ENCODE results near the gene ECHS1. TPM values are rescaled to one million over a fixed set of nuclear protein-coding genes. Genes with fewer than 3 reads are reported as not detected.
A peak's percentile ranks its signal among the peaks of the same experiment; 100 is the strongest.

The ECHS1 gene
- total RNA-seq, 2 experiments from 2014 or later: 46.2 to 48.3 TPM

- H4K20me1 ChIP-seq (ENCODE audit: insufficient read depth, low read length): no peaks in the 10 kb centered on the region
- no TSS peak for BruUV-seq (replicated peaks)
- no peaks in the 10 kb centered on the region for H3K79me2 ChIP-seq (ENCODE audit: insufficient read depth, low read depth, low read length)
- H3K4me3 ChIP-seq (ENCODE audit: low read depth, low read length, poor library complexity, severe bottlenecking): no peak overlapping the region
- intact Hi-C loops (cut with micrococcal nuclease; ENCODE audit: unreplicated experiment): no loop called here
- no peak overlapping the region for H3K27ac ChIP-seq (ENCODE audit: low read depth, low read length, poor library complexity, severe bottlenecking)
- no peak overlapping the region for H2AFZ ChIP-seq (ENCODE audit: low read length)
- CTCF ChIA-PET (ENCODE audit: unreplicated experiment): interaction anchor here (1.1 kb wide), 1 partner anchor 8 kb away, joined by 4 read pairs; no protein-coding TSS in a partner anchor
- peak; percentile 24 for DNase-seq (ENCODE audit: low spot score)
- peaks cover 26% of the 10 kb centered on the region; the same call in 1 of the 2 replicates for H3K36me3 ChIP-seq (ENCODE audit: insufficient read depth, low read length)
- H3K4me1 ChIP-seq (ENCODE audit: insufficient read depth, low read length, poor library complexity, severe bottlenecking): peaks cover 21% of the 10 kb centered on the region
- no peaks in the 10 kb centered on the region for H3K9me2 ChIP-seq (ENCODE audit: insufficient read depth, low read length)
- TF ChIP-seq CTCF (conservative IDR thresholded peaks at IDR 0.05; ENCODE audit: low read length) (no peak), EZH2phosphoT487 (IDR thresholded peaks at IDR 0.05; ENCODE audit: borderline replicate concordance, low read depth, low read length) (no peak)
- H3K9me3 ChIP-seq (ENCODE audit: low read length): no peaks in the 10 kb centered on the region
- H3K4me2 ChIP-seq (ENCODE audit: low read length): no peak overlapping the region
- POLR2A ChIA-PET: interaction anchor here (0.6 to 0.7 kb wide), 4 partner anchors 36 to 224 kb away, joined by 3 to 5 read pairs (median 3); no protein-coding TSS in a partner anchor
Observed at GRCh38 chr10:133315847-133316246, 57.3 kb downstream of the ECHS1 start.

- no peak for TF ChIP-seq EZH2phosphoT487 (IDR thresholded peaks at IDR 0.05; ENCODE audit: borderline replicate concordance, low read depth, low read length)
- TF ChIP-seq CTCF (conservative IDR thresholded peaks at IDR 0.05; ENCODE audit: low read length): no peak
- CTCF ChIA-PET (ENCODE audit: unreplicated experiment): no interaction called here
- Histone ChIP-seq H3K79me2 (ENCODE audit: insufficient read depth, low read depth, low read length) (no peaks in the 10 kb centered on the region), H3K27ac (ENCODE audit: low read depth, low read length, poor library complexity, severe bottlenecking) (peak overlapping the region; percentile 87), H3K9me2 (ENCODE audit: insufficient read depth, low read length) (no peaks in the 10 kb centered on the region), H3K4me2 (ENCODE audit: low read length) (peak overlapping the region; percentile 35), H3K4me1 (ENCODE audit: insufficient read depth, low read length, poor library complexity, severe bottlenecking) (peaks cover 21% of the 10 kb centered on the region), H2AFZ (ENCODE audit: low read length) (no peak overlapping the region), H3K4me3 (ENCODE audit: low read depth, low read length, poor library complexity, severe bottlenecking) (no peak overlapping the region), H3K36me3 (ENCODE audit: insufficient read depth, low read length) (peaks cover 35% of the 10 kb centered on the region), H4K20me1 (ENCODE audit: insufficient read depth, low read length) (no peaks in the 10 kb centered on the region), H3K9me3 (ENCODE audit: low read length) (no peaks in the 10 kb centered on the region)
- no peak for DNase-seq (ENCODE audit: low spot score)
- POLR2A ChIA-PET: interaction anchor here (0.6 kb wide), 1 partner anchor 91 kb away, joined by 3 read pairs; no protein-coding TSS in a partner anchor
- intact Hi-C loops (cut with micrococcal nuclease; ENCODE audit: unreplicated experiment): no loop called here
- no TSS peak for BruUV-seq (replicated peaks)
Observed at GRCh38 chr10:133314911-133315310, 58.2 kb downstream of the ECHS1 start.

GRCh38 chr10:133313192-133313591 is 60.0 kb downstream of the ECHS1 start:
- Histone ChIP-seq H2AFZ (ENCODE audit: low read length) (no peak overlapping the region), H3K79me2 (ENCODE audit: insufficient read depth, low read depth, low read length) (peaks cover 3% of the 10 kb centered on the region; the same call in 1 of the 2 replicates), H3K27ac (ENCODE audit: low read depth, low read length, poor library complexity, severe bottlenecking) (peak overlapping the region; percentile 87), H3K4me3 (ENCODE audit: low read depth, low read length, poor library complexity, severe bottlenecking) (no peak overlapping the region), H4K20me1 (ENCODE audit: insufficient read depth, low read length) (no peaks in the 10 kb centered on the region), H3K9me2 (ENCODE audit: insufficient read depth, low read length) (no peaks in the 10 kb centered on the region), H3K4me1 (ENCODE audit: insufficient read depth, low read length, poor library complexity, severe bottlenecking) (peaks cover 28% of the 10 kb centered on the region), H3K4me2 (ENCODE audit: low read length) (no peak overlapping the region), H3K9me3 (ENCODE audit: low read length) (no peaks in the 10 kb centered on the region), H3K36me3 (ENCODE audit: insufficient read depth, low read length) (peaks cover 38% of the 10 kb centered on the region)
- intact Hi-C loops (cut with micrococcal nuclease; ENCODE audit: unreplicated experiment): no loop called here
- ChIA-PET CTCF (ENCODE audit: unreplicated experiment) (no interaction called here), POLR2A (no interaction called here)
- no TSS peak for BruUV-seq (replicated peaks)
- no peak for DNase-seq (ENCODE audit: low spot score)
- TF ChIP-seq CTCF (conservative IDR thresholded peaks at IDR 0.05; ENCODE audit: low read length) (no peak), EZH2phosphoT487 (IDR thresholded peaks at IDR 0.05; ENCODE audit: borderline replicate concordance, low read depth, low read length) (no peak)
